ENCODE data around the gene USP32.
A peak's percentile ranks its signal among the peaks of the same experiment; 100 is the strongest.
"Not testable (repeated sequence)": the region's sequence is repeated elsewhere in the genome, so short reads cannot be mapped to it uniquely, and the experiment has no call there.

The USP32 gene

GRCh38 chr17:60392042-60392844 lies at the start of gene USP32:
Gene USP32, minus strand, starts transcription at chr17:60392133. Its CDS starts 194 bp downstream, at chr17:60391939.
- DNase-seq (ENCODE audit: low spot score): peak; percentile 98

GRCh38 chr17:60439501-60439900 lies 47.6 kb upstream of the USP32 start:
- no peak for DNase-seq (ENCODE audit: low spot score)

GRCh38 chr17:60436676-60437075 lies 44.7 kb upstream of the USP32 start:
- DNase-seq (ENCODE audit: low spot score): no peak

- peak; percentile 75 for DNase-seq (ENCODE audit: low spot score)
Observed at GRCh38 chr17:60435244-60436167, 43.6 kb upstream of the USP32 start.

GRCh38 chr17:60433021-60433997 lies 41.4 kb upstream of the USP32 start:
- DNase-seq (ENCODE audit: low spot score): not testable (repeated sequence)

- not testable (repeated sequence) for DNase-seq (ENCODE audit: low spot score)
Observed at GRCh38 chr17:60430561-60430960, 38.6 kb upstream of the USP32 start.

GRCh38 chr17:60428491-60428890 lies 36.6 kb upstream of the USP32 start:
- not testable (repeated sequence) for DNase-seq (ENCODE audit: low spot score)

- no peak for DNase-seq (ENCODE audit: low spot score)
Observed at GRCh38 chr17:60426596-60426995, 34.7 kb upstream of the USP32 start.

GRCh38 chr17:60425626-60426025 lies 33.7 kb upstream of the USP32 start:
- no peak for DNase-seq (ENCODE audit: low spot score)

- no peak for DNase-seq (ENCODE audit: low spot score)
Observed at GRCh38 chr17:60423865-60424264, 31.9 kb upstream of the USP32 start.

- DNase-seq (ENCODE audit: low spot score): no peak
Observed at GRCh38 chr17:60422162-60422665, 30.3 kb upstream of the USP32 start, which contains the start of gene CHCT1. Gene CHCT1, plus strand, starts transcription at chr17:60422489. Its CDS starts 104 bp downstream, at chr17:60422593.

- DNase-seq (ENCODE audit: low spot score): peak; percentile 72
Observed at GRCh38 chr17:60421273-60422161, 29.6 kb upstream of the USP32 start.

GRCh38 chr17:60419875-60420274 lies 27.9 kb upstream of the USP32 start:
- not testable (repeated sequence) for DNase-seq (ENCODE audit: low spot score)

- DNase-seq (ENCODE audit: low spot score): not testable (repeated sequence)
Observed at GRCh38 chr17:60419003-60419402, 27.1 kb upstream of the USP32 start.

- no peak for DNase-seq (ENCODE audit: low spot score)
Observed at GRCh38 chr17:60416368-60416925, 24.5 kb upstream of the USP32 start.

GRCh38 chr17:60415146-60415545 lies 23.2 kb upstream of the USP32 start:
- no peak for DNase-seq (ENCODE audit: low spot score)

GRCh38 chr17:60412701-60413100 lies 20.8 kb upstream of the USP32 start:
- no peak for DNase-seq (ENCODE audit: low spot score)

- no peak for DNase-seq (ENCODE audit: low spot score)
Observed at GRCh38 chr17:60410001-60410400, 18.1 kb upstream of the USP32 start.

- no peak for DNase-seq (ENCODE audit: low spot score)
Observed at GRCh38 chr17:60406887-60407286, 15.0 kb upstream of the USP32 start.

GRCh38 chr17:60403962-60404361 lies 12.0 kb upstream of the USP32 start:
- no peak for DNase-seq (ENCODE audit: low spot score)

Measured in CD4-positive, alpha-beta T cell treated with Interleukin-2 at 100 ng/mL for 4 hours (primary cell).